SJCRH30 (cell line): Measurements from ENCODE around the gene STK32A. TPM values are rescaled to one million over a fixed set of nuclear protein-coding genes. Genes with fewer than 3 reads are reported as not detected.
A peak's percentile ranks its signal among the peaks of the same experiment; 100 is the strongest.

ENCODE experiments used
- DNase-seq, 2 experiments: peaks; one replicate each; pipeline ENCODE4 v3.0.0-alpha.2; 2015 to 2020
- H3K27ac ChIP-seq: fragments of 250-450 bp; sonication (Bioruptor Pico); 2 replicates; pipeline ENCODE4 v1.5.1; 2020; ENCODE audit warnings: mild to moderate bottlenecking, moderate library complexity
- H3K27me3 ChIP-seq: fragments of 250-450 bp; sonication (Bioruptor Pico); 2 replicates; pipeline ENCODE4 v1.5.1; 2020; ENCODE audit warnings: mild to moderate bottlenecking, moderate library complexity
- H3K36me3 ChIP-seq: fragments of 250-450 bp; sonication (Bioruptor Pico); 2 replicates; pipeline ENCODE4 v1.5.1; 2020; ENCODE audit warnings: mild to moderate bottlenecking, moderate library complexity
- H3K4me1 ChIP-seq: fragments of 250-450 bp; sonication (Bioruptor Pico); 2 replicates; pipeline ENCODE4 v1.5.1; 2020; ENCODE audit warnings: mild to moderate bottlenecking, moderate library complexity
- H3K4me3 ChIP-seq: fragments of 250-450 bp; sonication (Bioruptor Pico); 2 replicates; pipeline ENCODE4 v1.5.1; 2020; ENCODE audit warnings: mild to moderate bottlenecking, moderate library complexity
- H3K9me3 ChIP-seq: fragments of 250-450 bp; sonication (Bioruptor Pico); replicated peaks from 2 replicates; pipeline ENCODE4 v1.5.1; 2020; ENCODE audit warnings: mild to moderate bottlenecking, moderate library complexity
- total RNA-seq: library from RNA; depleted of rRNA; stranded (reverse); fragments of >200 nt; shearing (Covaris generic); gene quantifications from 2 replicates; pipeline ENCODE4 v1.2.3, GENCODE V29; 2014; rRNA removed

STK32A gene
- 5.5 and 6.3 TPM in 2 replicates for total RNA-seq

DNA sequence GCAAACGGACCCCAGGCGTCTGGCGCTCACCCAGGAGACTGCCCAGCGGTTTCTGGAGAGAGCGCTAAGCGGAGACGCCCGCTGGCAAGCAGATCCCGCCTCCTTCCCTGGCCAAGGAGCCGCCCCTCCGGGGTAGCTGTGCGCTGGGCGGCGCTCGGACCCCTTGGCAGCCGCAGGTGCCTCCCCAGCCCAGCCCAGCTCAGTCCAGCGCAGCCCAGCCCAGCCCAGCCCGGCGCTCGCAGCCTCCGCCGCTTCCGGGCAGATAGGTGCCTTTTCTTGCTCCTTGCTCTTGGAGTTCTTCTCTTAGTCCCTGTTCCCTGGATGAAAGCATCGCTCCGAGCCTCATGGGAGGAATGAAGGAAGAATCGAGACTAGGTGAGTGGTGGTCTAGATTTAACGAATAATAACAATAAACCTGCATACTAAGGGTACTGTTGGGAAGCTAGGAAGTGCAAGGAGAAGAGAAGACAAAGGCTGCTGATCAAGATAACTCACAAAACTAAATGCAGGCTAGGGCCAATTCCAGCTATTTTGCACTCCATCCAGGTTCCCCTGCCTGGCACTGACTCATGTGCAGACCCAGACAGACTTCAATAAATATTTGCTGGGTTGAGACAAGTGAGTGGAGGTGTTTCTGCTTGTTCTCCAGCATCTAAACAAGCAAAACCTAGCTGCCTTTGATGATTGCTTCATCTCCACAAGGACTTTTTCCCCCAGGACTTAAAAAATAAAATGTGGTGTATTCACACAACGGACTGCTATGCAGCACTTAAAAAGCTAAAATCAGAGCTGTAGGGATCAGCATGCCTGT, at the start of gene STK32A:
TSS of gene STK32A (plus strand) at position 202 of the 811 bp plus-strand sequence. CDS start 4,609 bp downstream, outside the sequence.
- no peak for DNase-seq

DNA sequence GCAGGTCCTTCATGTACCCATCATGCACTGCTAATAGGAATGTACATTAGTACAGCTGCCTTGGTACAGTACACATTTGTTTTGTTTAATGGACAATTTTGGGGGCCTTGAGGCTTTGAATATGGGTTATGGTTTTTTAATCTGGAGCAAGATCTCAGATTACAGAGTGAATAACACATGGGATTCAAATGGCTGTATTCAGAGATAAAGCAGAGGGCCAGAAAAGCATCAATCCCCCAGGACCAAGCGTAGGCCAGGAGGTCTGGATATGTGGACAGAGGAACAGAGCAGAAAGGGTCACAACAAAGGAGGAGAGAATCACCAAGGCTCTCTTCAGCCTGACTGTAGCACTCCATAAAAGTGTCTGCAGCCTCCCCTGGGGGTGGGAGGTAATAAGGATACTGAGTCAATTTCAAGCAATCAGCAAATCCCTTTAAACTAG, 47.7 kb upstream of the STK32A start:
- Histone ChIP-seq H3K36me3 (no peaks in the 10 kb centered on the region), H3K4me3 (no peak overlapping the region), H3K27me3 (0 out of 2 replicates have a peak, but pooled peaks cover 4% of the 10 kb centered on the region), H3K4me1 (no peaks in the 10 kb centered on the region), H3K9me3 (no peaks in the 10 kb centered on the region), H3K27ac (no peak overlapping the region)
- DNase-seq: no peak

More for the DNA sequence above, at the start of gene STK32A:
- H3K27me3 ChIP-seq: peaks cover 5% of the 10 kb centered on the region; the same call in 1 of the 2 replicates
- H3K4me3 ChIP-seq: no peak within 1 kb of the TSS
- H3K4me1 ChIP-seq: no peaks in the 10 kb centered on the region
- H3K36me3 ChIP-seq: no peaks in the 10 kb centered on the region
- H3K9me3 ChIP-seq: no peaks in the 10 kb centered on the region; the same call in 1 of the 2 replicates
- no peak within 1 kb of the TSS for H3K27ac ChIP-seq

DNA sequence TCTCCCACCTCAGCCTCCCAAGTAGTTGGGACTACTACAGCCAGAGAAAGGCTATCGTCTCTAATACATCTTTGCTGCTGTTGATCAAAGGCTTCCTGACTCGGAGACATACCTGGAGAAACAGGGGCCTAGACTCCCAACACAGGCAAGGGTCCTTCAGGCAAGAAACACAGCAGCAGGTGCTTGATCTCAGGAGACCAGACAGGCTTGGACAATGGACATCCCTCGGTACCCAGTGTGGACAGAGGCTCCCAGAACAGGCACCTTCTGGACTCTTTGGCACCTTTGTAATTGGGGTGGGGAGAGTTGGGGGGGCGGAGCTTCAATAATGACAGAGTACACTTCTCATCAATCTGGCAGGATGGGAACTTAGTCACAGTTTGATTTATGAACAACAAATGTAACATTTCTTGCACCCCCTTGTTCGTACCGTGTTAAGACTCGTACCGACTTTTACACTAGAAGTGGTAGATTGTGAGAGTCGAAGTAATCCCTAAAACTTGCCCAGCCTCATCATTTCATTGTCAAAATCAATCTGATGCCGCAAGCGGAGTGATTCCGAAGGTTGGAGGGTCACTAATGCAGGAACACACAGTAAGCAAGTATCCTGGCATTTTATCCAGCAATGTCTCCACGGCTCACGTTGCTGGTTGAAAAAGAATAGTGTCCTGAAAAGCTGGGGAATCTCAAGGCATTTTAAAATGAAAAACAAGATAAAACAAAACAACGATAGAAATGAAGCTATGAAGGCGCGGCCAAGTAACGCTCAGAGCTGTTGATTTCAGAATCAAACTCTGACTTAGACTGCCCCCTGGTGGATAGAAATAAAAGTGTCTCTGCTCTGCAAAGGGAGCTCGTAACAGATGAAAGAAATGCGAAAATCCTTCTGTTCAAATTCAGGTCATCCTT, 46.4 kb upstream of the STK32A start:
- no peaks in the 10 kb centered on the region for H3K4me1 ChIP-seq
- no peak overlapping the region for H3K4me3 ChIP-seq
- no peaks in the 10 kb centered on the region for H3K9me3 ChIP-seq
- H3K36me3 ChIP-seq: no peaks in the 10 kb centered on the region
- peak; percentile 37 to 79 for DNase-seq
- H3K27me3 ChIP-seq: peaks cover 4% of the 10 kb centered on the region; the same call in 1 of the 2 replicates
- no peak overlapping the region for H3K27ac ChIP-seq

DNA sequence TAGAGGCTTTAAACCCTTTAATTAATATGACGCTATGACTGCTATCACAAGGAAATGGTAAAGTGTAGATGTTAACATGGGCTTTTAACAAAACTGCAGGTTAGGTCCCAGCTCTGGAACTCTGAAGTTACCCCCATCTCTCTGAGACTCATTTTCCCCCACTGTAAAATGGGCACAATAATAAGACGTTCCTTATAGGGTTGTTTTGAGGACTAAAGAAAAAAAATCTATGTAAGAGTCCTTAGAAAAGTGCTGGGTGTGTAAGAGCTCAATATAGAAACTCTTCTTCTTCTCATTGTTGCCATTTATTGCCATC, 45.8 kb upstream of the STK32A start:
- H3K27ac ChIP-seq: no peak overlapping the region
- DNase-seq: no peak
- H3K36me3 ChIP-seq: no peaks in the 10 kb centered on the region
- H3K27me3 ChIP-seq: peaks cover 7% of the 10 kb centered on the region; the same call in 1 of the 2 replicates
- no peaks in the 10 kb centered on the region for H3K4me1 ChIP-seq
- H3K9me3 ChIP-seq: no peaks in the 10 kb centered on the region
- H3K4me3 ChIP-seq: no peak overlapping the region

DNA sequence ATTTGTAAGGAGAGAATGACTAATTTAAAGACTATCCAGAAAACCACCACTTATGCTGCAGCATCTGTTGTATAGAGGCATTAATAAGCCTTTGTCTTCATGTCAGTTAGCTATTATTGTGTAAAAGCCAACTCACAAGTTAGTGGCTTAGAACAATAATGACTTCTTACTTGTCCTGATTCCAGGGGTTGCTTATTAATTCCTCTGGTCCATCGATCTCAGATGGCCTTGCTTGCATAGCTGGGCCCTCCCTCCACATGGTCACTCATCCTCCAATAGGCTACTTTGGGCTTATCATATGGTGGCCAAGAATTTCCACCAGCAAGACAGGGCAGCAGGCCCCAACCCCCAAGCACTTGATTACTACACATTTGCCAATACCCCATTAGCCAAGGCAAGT, 44.5 kb upstream of the STK32A start:
- Histone ChIP-seq H3K36me3 (no peaks in the 10 kb centered on the region), H3K4me1 (no peaks in the 10 kb centered on the region), H3K9me3 (no peaks in the 10 kb centered on the region), H3K27ac (no peak overlapping the region), H3K4me3 (no peak overlapping the region), H3K27me3 (peaks cover 8% of the 10 kb centered on the region; the same call in 1 of the 2 replicates)
- no peak for DNase-seq

DNA sequence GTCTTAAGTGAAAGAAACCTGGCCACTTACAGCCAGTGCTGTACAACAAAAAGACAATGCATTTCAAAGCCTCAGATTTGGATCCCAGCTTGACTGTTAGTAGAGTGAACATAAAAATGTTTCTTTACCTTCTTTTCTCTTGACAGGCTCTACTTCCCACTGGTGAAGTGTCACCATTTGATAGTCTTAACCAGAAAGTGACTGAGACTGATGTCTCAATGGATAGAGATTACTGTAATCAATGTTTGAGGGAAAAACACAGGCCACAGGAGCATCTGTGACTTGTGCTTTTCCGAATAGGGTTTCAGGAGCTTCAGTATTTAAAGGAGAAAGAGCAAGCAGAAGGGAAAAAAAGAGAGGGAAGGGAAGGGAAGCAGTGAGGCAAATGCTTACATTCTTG, 41.7 kb upstream of the STK32A start:
- no peak overlapping the region for H3K4me3 ChIP-seq
- no peak overlapping the region for H3K27ac ChIP-seq
- H3K9me3 ChIP-seq: no peaks in the 10 kb centered on the region
- peaks cover 16% of the 10 kb centered on the region; the same call in 1 of the 2 replicates for H3K27me3 ChIP-seq
- no peaks in the 10 kb centered on the region for H3K4me1 ChIP-seq
- no peak for DNase-seq
- no peaks in the 10 kb centered on the region for H3K36me3 ChIP-seq

DNA sequence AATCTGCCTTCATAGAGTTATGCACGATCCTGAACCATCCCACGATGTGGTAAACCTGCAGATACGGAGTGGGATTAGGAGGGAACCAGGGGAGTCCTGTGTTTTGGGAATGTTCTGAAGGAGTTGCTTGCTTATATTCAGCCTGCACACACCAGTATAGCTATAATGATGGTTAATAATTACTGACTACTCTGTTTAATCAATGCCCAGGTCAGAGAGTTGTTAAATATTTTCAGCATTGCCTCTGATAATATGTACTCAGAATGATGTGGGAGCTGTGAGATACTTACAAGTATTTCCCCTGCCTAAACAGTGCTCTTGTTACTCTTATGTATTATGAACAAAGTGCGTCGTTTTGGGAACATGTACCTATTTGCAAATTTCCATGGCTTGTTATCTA, 34.8 kb upstream of the STK32A start:
- Histone ChIP-seq H3K27me3 (peaks cover 17% of the 10 kb centered on the region), H3K4me1 (no peaks in the 10 kb centered on the region), H3K27ac (no peak overlapping the region), H3K9me3 (no peaks in the 10 kb centered on the region), H3K36me3 (0 out of 2 replicates have a peak, but pooled peaks cover 2% of the 10 kb centered on the region), H3K4me3 (no peak overlapping the region)
- DNase-seq: no peak

DNA sequence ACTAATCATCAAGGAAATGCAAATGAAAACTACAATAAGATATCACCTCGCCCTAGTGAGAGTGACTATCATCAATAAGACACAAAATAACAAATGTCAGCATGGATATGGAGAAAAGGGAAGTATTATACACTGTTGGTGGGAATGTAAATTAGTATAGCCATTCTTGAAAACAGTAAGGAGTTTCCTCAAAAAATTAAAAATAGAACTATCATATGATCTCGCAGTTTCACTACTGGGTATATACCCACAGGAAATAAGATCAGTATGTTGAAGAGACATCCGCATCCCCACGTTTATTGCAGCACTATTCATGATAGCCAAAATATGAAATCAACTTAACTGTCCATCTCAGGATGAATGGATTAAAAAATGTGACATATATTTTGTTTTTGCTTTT, 31.6 kb upstream of the STK32A start:
- 0 out of 2 replicates have a peak, but pooled peaks cover 2% of the 10 kb centered on the region for H3K36me3 ChIP-seq
- H3K27me3 ChIP-seq: peaks cover 10% of the 10 kb centered on the region
- no peak for DNase-seq
- no peak overlapping the region for H3K27ac ChIP-seq
- H3K4me3 ChIP-seq: no peak overlapping the region
- H3K9me3 ChIP-seq: no peaks in the 10 kb centered on the region
- no peaks in the 10 kb centered on the region for H3K4me1 ChIP-seq

DNA sequence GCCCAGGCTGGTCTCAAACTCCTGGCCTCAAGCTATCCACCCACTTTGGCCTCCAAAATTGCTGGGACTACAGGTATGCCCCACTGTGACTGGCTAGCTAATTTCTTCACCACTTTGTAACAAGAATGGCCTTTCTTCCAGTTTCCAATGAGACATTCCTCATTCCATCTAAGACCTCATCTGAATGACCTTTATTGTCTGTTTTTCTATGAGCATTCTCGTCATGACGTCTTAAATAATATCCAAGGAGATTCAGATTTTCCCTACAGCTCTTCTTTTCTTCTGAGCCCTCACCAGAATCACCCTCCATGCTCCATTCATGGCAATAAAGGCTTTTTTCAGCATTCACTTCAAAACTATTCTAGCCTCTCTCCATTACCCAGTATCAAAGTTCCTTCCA, 30.2 kb upstream of the STK32A start:
- H3K27me3 ChIP-seq: peaks cover 4% of the 10 kb centered on the region
- H3K9me3 ChIP-seq: no peaks in the 10 kb centered on the region
- 0 out of 2 replicates have a peak, but pooled peaks cover 2% of the 10 kb centered on the region for H3K36me3 ChIP-seq
- no peak for DNase-seq
- no peaks in the 10 kb centered on the region for H3K4me1 ChIP-seq
- H3K27ac ChIP-seq: no peak overlapping the region
- no peak overlapping the region for H3K4me3 ChIP-seq

DNA sequence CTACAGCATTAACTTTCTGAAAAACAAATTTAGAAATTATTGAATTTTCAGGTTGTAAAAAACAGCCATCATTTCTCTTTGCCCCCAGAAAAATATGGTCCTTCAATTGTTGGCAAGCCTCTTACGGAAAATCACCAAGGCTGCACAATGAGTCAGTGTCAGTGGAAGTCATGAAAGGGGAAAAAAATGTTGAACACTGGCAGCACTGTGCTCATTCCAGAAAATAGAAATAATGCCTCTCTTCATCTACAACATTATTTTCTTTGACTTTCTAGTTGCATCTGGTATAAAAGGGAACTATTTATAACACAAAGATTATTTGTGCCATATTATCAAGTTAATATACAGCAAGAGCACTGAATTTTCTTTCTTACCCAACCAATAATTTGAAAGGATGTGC, 26.7 kb upstream of the STK32A start:
- Histone ChIP-seq H3K27ac (no peak overlapping the region), H3K27me3 (no peaks in the 10 kb centered on the region), H3K9me3 (no peaks in the 10 kb centered on the region), H3K36me3 (peaks cover 1% of the 10 kb centered on the region; the same call in 1 of the 2 replicates), H3K4me3 (no peak overlapping the region), H3K4me1 (no peaks in the 10 kb centered on the region)
- DNase-seq: no peak

DNA sequence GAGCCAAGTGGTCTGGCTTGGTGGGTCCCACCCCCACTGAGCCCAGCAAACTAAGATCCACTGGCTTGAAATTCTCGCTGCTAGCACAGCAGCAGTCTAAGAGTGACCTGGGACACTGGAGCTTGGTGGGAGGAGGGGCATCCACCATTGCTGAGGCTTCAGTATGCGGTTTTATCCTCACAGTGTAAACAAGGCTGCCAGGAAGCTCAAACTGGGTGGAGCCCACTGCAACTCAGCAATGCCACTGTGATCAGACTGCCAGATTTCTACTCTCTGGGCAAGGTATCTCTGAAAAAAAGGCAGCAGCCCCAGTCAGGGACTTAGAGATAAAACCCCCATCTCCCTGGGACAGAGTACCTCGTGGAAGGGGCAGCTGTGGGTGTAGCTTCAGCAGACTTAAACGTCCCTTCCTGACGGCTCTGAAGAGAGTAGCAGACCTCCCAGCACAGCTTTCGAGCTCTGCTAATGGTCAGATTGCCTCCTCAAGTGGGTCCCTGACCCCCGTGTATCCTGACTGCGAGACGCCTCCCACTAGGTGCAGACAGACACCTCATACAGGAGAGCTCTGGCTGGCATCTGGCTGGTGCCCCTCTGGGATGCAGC, 18.2 kb upstream of the STK32A start:
- DNase-seq: peak; percentile 7 to 26
- H3K27ac ChIP-seq: no peak overlapping the region

DNA sequence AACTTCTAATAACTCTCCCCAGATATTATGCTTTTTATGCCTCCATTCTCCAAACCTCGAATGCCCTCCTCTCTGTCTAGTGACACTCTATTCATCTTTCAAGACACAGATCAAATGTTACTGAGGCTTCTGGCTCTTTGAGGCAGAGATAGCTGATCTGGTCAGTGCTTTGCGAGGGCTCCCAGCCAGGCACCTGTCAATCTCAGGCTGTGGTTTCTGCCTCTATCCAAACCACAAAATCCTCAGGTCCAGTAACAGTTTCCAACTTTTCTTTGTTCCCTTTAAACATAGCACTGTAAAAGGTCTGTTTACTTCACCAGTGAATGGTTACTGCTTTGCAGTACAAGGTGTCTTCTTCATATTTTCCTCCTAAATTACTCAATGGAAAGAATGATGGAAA, 11.5 kb upstream of the STK32A start:
- Histone ChIP-seq H3K27me3 (no peaks in the 10 kb centered on the region; the same call in 1 of the 2 replicates), H3K4me1 (no peaks in the 10 kb centered on the region), H3K9me3 (no peaks in the 10 kb centered on the region), H3K36me3 (no peaks in the 10 kb centered on the region), H3K4me3 (no peak overlapping the region), H3K27ac (no peak overlapping the region)
- DNase-seq: peak in 1 of 2 experiments; percentile 10

More for the DNA sequence above, 18.2 kb upstream of the STK32A start:
- H3K36me3 ChIP-seq: no peaks in the 10 kb centered on the region
- no peaks in the 10 kb centered on the region for H3K4me1 ChIP-seq
- H3K4me3 ChIP-seq: no peak overlapping the region
- no peaks in the 10 kb centered on the region for H3K27me3 ChIP-seq
- H3K9me3 ChIP-seq: 0 out of 2 replicates have a peak, but pooled peaks cover 2% of the 10 kb centered on the region

DNA sequence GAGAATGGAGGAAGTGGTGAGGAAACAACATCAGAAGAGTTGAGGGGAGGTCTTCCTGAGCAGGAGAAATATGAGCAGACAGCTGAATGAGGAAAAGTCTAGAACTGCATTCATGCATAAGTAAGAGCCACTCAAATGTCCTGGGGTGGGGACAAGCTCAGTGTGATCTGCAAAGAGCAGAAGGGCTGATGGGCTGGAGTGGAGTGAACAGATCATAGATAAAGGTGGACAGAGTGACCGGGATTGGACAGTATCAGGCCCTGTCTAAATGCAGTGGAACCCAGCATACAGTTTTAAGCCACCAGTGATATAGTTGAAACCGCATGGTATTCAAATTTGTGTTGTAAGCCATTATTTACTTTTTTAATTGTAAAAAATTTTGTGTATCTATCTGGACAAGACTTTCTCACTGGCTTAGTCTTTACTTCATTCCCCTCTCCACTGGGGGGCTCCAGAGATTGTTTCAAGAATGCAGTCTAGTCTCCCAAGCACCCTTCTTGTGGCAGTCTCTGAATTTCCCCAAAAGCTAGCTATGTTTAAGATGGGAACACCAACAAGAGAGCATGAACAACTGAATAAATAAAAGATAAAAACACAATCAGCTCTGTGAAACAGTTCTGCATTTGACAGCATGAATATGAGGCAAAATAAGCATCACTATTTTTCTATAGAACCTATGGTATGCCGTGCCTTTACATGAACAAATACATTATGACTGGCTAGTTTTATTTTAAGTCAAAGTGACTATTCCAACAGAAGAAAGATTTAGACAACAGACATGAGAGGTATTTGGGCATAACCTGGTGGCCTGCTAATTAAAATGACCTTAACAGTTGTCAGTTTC, 10.7 kb upstream of the STK32A start:
- no peaks in the 10 kb centered on the region; the same call in 1 of the 2 replicates for H3K27me3 ChIP-seq
- no peaks in the 10 kb centered on the region for H3K4me1 ChIP-seq
- no peak overlapping the region for H3K27ac ChIP-seq
- no peak overlapping the region for H3K4me3 ChIP-seq
- no peaks in the 10 kb centered on the region for H3K36me3 ChIP-seq
- H3K9me3 ChIP-seq: no peaks in the 10 kb centered on the region
- DNase-seq: peak; percentile 27 to 68

DNA sequence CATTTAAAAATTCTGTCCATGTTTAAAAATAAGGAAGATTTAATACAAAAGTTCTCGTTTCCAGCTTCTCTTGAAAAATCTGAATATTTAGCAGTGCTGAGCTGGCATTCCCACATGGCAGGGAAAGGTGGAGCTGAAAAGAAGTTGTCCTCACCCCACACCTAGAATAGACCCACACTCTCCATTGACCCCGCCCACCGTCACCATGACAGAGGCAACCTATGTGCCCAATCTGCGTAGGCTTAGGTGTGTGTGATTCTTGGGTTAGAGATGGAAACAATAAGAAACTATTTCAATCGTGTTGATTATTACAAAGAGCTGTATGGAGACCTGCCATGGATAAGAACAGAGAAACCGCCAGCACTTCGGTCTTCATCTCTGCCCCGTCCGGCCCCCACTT, 8.9 kb upstream of the STK32A start:
- no peaks in the 10 kb centered on the region for H3K9me3 ChIP-seq
- no peak for DNase-seq

More for the DNA sequence above, 8.9 kb upstream of the STK32A start:
- no peak overlapping the region for H3K27ac ChIP-seq
- H3K27me3 ChIP-seq: no peaks in the 10 kb centered on the region; the same call in 1 of the 2 replicates
- no peaks in the 10 kb centered on the region for H3K36me3 ChIP-seq
- no peak overlapping the region for H3K4me3 ChIP-seq
- H3K4me1 ChIP-seq: no peaks in the 10 kb centered on the region
